A549 (cell line): Measurements from ENCODE around the gene SELENOV.

Source experiments
- CHD2 ChIP-seq: fragments of 150-350 bp; IDR thresholded peaks from 2 replicates; pipeline ENCODE4 v1.6.1; 2014; ENCODE audit warnings: low read length; ENCODE audit not compliant: partially characterized antibody
- CTCF ChIP-seq: fragments of >200 bp; sonication (Bioruptor Twin); formaldehyde crosslinking; IDR thresholded peaks from 3 replicates; pipeline ENCODE4 v1.5.1; 2016
- ELK1 ChIP-seq: fragments of 150-350 bp; IDR thresholded peaks from 2 replicates; pipeline ENCODE4 v1.6.1; 2014; ENCODE audit warnings: low read depth, mild to moderate bottlenecking, low read length
- JUN ChIP-seq, 2 experiments: fragments of >200 bp; sonication (Bioruptor Twin); formaldehyde crosslinking; IDR thresholded peaks; 2 replicates in 1 of 2; 3 replicates in 1 of 2; pipeline ENCODE4 v1.6.1; 2016 to 2017
- KDM1A ChIP-seq: fragments of 200-600 bp; sonication (generic); IDR thresholded peaks from 2 replicates; pipeline ENCODE4 v1.6.1; 2016; ENCODE audit warnings: low read depth, mild to moderate bottlenecking
- MAX ChIP-seq: IDR thresholded peaks from 2 replicates; pipeline ENCODE4 v1.6.1; 2012
- MYC ChIP-seq: IDR thresholded peaks from 2 replicates; pipeline ENCODE4 v1.6.1; 2012; ENCODE audit warnings: mild to moderate bottlenecking, inconsistent platforms, low read length, improper control_type of control experiment, borderline replicate concordance
- POLR2A ChIP-seq: IDR thresholded peaks from 2 replicates; pipeline ENCODE4 v1.6.1; 2012; ENCODE audit warnings: mild to moderate bottlenecking, low read length
- RAD21 ChIP-seq, 2 experiments: fragments of >200 bp in 1 of 2; sonication (Bioruptor Twin) in 1 of 2; formaldehyde crosslinking in 1 of 2; IDR thresholded peaks in 1 of 2; conservative IDR thresholded peaks in 1 of 2; 2 replicates in 1 of 2; 3 replicates in 1 of 2; pipeline ENCODE4 v1.6.1; 2012 to 2018; ENCODE audit warnings: inconsistent platforms in 1 of 2
- RNF2 ChIP-seq: fragments of 200-600 bp; sonication (generic); IDR thresholded peaks from 2 replicates; pipeline ENCODE4 v1.6.1; 2016; ENCODE audit warnings: low read depth, mild to moderate bottlenecking, antibody characterized with exemption, moderate library complexity, borderline replicate concordance

GRCh38 chr19:39498798-39499642 is 15.9 kb upstream of the SELENOV start, which contains the start of gene DLL3:
- TF ChIP-seq CHD2 (no peak), CTCF (no peak), KDM1A (no peak), MAX (no peak), RAD21 (conservative IDR thresholded peaks at IDR 0.05 in 1 of 2, IDR thresholded peaks at IDR 0.05 in 1 of 2) (no peak), MYC (no peak), ELK1 (no peak), POLR2A (no peak), RNF2 (no peak), JUN (IDR thresholded peaks at IDR 0.05) (no peak)
